HT1080 (cell line): ENCODE measurements around the gene TRIM42. TPM values are rescaled to one million over a fixed set of nuclear protein-coding genes. Genes with fewer than 3 reads are reported as not detected.
A peak's percentile ranks its signal among the peaks of the same experiment; 100 is the strongest.

Source experiments
- DNase-seq: peaks from one replicate; pipeline ENCODE4 v3.0.0-alpha.2; 2015; ENCODE audit warnings: low read depth
- total RNA-seq: library from RNA; depleted of rRNA; stranded (reverse); fragments of >200 nt; shearing (Covaris generic); gene quantifications from 2 replicates; pipeline ENCODE4 v1.2.3, GENCODE V29; 2014

TRIM42 gene
- total RNA-seq, 1 experiment from 2014 or later = not detected

GRCh38 chr3:140709751-140710150 lies 31.9 kb downstream of the TRIM42 start:
- no peak for DNase-seq

GRCh38 chr3:140710711-140711389 lies 33.0 kb downstream of the TRIM42 start:
- no peak for DNase-seq

- no peak for DNase-seq
These were observed 33.6 kb downstream of the TRIM42 start for GRCh38 chr3:140711390-140712035.

DNA sequence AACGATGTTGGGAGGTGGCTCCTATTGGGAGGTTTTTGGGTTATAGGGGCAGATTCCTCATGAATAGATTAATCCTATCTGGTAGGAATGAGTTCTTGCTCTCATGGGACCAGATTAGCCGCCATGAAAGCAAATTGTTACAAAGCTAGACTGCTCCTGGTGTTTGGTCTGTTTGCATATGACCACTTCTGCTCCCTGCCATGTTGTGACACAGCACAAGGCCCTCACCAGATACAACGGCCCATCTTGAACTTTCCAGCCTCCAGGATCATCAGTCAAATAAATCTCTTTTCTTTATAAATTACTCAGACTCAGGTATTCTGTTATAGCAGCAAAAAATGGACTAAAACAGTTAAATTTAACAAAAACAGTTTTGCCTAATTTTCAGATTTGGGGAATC lies 34.4 kb downstream of the TRIM42 start:
- no peak for DNase-seq

DNA sequence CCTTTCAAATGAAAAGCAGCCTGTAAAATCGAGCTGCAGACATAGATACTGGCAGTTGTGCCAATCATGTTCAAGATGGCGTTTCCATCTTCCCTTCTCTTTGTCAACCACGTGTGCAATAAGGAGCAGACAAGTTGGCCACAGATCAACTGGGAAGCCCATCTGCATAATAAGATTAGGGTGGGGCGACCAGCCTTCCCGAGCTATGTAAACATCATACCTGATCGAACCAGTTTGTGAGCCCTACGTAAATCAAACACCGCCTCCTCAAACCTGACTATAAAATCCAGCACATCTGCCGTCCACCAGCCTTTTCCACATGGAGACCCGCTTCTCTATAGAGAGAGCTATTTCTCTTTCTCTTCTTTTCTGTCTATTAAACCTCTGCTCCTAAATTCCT lies 37.2 kb downstream of the TRIM42 start:
- DNase-seq = no peak

DNA sequence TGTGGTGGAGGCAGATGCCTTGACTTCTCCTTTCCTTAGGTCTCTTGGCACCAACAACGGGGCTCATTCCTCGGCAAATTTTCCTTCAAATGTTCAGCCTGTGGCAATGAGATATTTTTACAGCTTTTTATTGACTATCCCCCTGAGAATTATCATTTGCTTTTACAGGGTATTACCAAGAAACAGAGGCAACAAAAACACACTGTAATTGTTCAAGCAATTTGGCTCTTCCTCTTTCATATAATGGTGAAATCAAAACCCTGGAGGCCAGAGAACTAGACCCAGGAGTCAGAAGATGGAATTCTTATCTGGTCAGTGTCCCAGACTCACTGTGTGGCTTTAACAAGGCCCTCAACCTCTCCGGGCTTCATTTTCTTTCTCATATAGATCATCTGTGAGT lies 40.1 kb downstream of the TRIM42 start:
- no peak for DNase-seq

DNA sequence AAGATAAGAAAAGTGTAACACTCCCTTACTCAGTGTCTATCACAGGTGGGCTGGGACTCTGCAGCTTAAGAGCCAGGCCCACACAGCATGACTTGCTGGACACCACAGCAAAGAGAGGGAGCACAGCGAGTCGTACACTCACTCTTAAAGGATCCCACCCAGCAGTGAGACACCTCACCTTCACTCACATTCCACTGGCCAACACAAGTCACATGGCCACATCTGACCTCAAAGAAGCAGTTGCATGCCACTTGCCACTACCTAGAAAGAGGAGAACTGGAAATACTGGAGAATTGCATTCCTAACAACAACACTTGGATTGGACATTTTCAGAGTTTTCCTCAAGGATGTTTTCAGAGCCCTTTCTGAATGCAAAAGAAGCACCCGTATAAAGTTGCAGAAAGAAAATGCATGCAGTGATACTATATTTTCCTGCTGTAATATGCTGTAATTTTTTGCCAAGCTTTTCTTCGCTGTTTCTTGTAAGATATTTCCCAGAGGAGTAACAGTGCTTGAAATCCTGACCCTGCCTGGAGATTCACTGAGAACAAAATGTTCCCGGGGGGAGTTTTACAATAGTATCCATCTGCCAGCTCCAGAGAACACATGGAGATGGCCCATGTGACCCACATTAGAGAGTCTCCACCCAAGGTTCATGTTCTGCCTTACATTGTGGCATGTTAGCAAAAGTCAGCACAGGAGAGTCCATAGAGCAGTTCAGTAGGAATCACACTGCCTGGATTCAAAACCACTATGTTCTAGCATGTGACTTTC lies 42.2 kb downstream of the TRIM42 start:
- DNase-seq = peak; percentile 20

- DNase-seq = peak; percentile 59
These were observed 45.7 kb downstream of the TRIM42 start for GRCh38 chr3:140723576-140723975.

DNA sequence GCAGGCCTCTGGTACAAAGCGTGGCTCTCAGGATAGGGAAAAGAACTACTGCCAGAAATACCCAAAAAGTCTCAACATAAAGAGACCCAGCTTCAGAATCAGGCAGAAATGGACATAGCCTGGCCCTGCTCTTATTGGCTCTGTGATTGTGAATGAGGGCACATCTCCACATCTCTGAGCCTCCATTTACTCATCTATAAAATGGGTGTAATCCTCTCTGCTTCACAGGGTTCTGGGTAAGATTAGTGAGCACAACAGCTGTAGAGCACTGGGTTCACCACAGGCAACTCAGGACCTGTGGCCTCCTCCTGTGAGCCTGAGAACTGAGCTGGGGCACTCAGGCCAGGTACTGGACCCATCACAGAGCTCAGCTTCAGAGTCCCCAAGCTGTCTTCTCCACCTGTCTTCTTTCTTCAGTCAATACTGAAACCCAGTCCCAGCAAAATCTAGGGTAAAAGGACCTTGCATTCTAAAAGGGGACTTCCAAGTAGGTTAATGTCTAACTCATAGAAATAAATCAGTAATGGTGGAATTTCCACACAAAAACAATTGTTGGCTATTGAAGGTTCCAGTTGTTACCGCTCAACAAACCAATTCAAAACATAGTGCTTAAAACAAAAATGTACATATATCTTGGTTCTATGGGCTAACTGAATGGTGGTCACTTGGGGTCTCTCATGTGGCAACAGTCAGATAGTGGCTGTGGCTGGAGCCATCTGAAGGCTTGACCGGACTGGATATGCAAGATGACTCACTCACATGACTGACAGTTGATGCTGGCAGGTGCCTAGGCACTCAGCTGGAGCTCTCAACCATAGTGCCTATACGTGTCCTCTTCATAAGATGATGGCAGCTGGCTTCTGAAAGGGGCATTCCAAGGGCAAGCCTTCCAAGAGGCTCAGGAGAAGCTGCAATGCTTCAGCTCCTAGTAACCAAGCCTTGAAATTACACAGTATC lies 47.3 kb downstream of the TRIM42 start:
- DNase-seq = no peak

- no peak for DNase-seq
These were observed 48.2 kb downstream of the TRIM42 start for GRCh38 chr3:140726066-140726465.

GRCh38 chr3:140727886-140728285 lies 50.0 kb downstream of the TRIM42 start:
- DNase-seq = peak; percentile 25

- no peak for DNase-seq
These were observed 53.7 kb downstream of the TRIM42 start for GRCh38 chr3:140731440-140732119.

DNA sequence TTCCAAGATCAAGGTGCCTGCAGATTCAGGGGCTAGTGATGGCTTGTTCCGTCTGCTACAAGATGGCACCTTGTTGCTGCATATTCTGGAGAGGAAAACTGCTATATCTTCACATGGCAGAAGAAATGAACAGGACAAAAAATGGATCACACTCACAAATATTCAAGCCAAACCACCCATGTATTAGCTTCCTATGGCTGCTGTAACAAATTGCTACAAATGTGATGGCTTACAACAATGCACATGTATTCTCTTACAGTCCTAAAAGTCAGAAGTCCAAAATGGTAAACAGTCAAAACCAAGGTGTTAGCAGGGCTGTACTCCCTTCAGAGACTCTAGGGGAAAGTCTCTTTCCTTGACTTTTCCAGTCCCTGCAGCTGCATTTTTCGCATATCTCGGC lies 55.8 kb downstream of the TRIM42 start:
- no peak for DNase-seq

GRCh38 chr3:140736863-140737460 lies 59.1 kb downstream of the TRIM42 start:
- peak; percentile 65 for DNase-seq

DNA sequence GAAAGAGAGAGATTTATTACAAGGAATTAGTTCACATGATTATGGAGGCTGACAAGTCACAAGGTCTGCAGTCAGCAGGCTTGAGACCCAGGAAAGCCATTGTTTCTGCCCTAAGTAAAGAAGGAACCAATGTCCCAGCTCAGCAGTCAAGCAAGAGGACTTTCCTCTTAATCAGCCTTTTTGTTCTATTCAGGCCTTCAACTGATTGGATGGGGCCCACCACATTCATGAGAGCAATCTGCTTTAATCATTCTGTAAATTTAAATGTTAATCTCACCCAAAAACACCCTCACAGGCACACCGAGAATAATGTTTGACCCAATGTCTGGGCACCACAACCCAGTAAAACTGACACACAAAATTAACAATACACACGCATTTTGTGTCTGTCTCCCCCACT lies 64.3 kb downstream of the TRIM42 start:
- DNase-seq = no peak

- no peak for DNase-seq
These were observed 70.3 kb downstream of the TRIM42 start for GRCh38 chr3:140748171-140748570.

GRCh38 chr3:140748903-140749302 lies 71.0 kb downstream of the TRIM42 start:
- DNase-seq = no peak
